Activated T-cell treated with anti-CD3 and anti-CD28 coated beads, Interleukin-2, amount 50 U/mL, for 48 hours (primary cell): ENCODE data around the gene LLPH.
A peak's percentile ranks its signal among the peaks of the same experiment; 100 is the strongest.

Source experiments
- DNase-seq, 2 experiments: peaks; one replicate each; pipeline ENCODE4 v3.0.0-alpha.2; 2020

Gene LLPH

DNA sequence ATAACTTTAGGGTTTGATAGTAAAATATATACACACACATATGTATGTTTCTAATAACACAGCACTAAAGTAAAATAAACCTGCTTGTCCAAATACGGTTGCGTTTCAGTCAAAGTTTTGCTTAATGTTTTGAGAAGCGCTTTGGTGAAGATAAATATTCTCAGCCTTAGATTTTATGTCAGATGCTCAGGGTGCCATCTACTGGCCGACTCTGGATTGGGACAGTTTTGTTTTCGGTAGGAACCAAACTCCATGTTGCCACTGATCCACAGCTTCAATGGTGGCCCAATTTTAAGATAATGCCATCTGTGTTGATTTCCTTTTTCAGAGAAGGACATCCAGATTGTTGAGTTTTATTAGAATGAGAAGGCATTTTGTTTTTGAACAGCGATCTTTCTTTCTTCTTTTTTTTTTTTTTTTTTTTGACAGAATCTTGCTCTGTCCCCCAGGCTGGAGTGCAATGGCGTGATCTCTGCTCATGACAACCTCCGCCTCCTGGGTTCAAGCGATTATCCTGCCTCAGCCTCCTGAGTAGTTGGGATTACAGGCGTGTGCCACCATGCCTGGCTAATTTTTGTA is 43.1 kb downstream of the LLPH start:
- DNase-seq, result peak; percentile 63 to 67

DNA sequence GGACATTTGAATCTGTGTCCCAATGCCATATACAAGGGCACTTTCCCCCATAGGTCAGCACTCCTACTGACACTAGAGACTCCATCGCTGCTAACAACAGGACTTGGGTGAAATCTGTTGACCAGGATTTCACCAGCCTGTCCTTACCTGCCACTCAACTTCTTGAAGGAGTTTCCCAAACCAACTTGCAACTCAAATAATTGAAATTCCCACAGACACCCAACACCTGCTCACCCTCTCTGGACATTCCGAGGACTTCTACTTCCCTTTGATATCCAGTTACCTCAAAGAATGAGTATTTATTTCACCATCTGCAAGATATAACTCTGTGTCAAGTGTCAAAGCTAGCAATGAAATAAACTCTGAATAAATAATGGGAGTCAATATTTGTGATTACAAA is 44.6 kb downstream of the LLPH start:
- DNase-seq, result no peak

DNA sequence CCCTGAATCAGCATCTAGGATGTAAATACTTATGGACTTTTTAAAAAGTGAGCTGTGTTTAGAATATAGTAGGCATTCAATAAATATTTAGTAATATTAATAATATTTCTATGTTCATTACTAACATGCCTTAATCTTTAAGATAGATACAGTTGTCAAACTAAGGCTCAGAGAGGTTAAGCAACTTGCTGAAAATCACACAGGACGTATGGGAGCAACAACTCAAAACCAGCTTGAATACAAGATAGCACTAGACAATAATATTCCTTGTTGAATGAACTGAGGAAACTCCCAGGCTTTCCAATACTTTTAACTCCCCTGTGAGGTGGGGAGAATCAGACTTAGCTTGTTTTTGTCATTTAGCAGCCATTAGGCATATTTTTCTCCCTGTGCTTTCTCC is 45.3 kb downstream of the LLPH start:
- no peak for DNase-seq

DNA sequence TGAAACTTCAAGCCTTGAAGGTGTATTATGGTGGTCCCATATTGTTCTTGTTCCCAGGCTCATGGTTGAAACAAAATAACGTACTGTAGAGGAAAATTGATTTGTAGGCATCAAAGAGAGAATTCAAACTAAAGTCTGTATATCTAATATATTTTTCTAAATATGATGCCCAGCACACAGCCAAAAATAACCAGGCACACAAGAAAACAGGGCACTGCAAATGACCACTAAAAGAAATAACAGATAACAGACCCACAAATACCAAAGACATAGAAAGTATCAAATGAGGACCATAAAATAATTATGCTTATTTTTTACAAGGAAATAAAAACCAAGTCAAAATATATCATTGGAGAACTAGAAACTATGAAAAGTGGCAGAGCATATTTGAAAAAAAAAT is 46.8 kb downstream of the LLPH start:
- DNase-seq, result no peak

DNA sequence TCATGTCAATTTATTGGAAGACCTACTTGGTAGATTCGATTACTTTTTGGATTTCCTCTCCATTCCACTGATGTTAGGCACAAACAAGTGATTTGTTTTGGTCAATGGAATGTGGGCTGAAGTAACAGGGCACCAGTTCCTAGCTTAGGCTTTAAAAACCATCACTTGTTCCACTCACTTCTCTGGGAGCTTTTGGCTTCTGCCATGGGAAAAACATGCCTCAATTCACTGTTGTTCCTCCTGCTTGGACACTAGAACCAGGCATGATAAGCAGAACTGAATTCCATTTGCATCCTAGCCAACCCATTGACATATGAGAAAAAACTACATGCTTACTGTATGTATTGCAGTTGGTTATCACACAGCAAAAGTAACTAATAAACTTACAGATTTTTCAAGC is 47.8 kb downstream of the LLPH start:
- DNase-seq, result no peak

DNA sequence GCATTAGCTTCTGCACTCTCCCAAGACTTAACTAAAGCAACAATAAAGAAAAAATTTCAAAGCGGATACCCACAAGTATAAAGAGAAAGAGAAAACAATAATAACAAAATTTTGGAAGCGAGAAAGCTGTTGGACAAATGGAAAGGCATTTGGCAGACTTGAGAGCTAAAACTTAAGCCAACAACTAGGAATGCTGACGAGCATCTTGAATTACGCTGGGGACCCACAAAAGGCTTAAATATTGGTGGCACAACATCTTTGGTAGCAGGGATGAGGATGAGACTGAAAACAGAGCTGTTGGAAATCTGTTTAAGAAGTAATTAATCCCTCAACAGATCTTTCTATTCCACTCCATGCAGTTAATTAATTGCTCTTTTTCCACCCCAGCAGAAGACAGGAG is 49.8 kb downstream of the LLPH start:
- no peak for DNase-seq

DNA sequence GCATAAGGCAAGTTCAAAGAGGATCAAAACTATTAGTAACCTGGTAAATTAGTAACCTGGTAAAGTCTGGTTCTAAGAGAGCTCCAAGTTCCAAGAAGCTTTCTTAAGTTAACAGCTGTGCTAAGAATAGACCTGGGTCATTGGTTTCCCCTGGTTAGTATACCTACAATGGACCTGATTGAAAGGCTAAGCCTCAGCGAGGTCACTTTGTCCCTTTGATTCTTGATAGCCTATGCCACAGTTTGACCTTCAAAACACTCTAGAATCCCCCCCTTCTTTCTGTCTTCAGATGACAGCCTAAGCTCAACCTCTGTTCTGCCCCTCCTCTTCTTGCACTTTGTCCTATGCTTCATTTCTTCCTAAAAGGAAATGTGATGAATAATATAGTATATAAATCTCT is 53.0 kb downstream of the LLPH start:
- no peak for DNase-seq

DNA sequence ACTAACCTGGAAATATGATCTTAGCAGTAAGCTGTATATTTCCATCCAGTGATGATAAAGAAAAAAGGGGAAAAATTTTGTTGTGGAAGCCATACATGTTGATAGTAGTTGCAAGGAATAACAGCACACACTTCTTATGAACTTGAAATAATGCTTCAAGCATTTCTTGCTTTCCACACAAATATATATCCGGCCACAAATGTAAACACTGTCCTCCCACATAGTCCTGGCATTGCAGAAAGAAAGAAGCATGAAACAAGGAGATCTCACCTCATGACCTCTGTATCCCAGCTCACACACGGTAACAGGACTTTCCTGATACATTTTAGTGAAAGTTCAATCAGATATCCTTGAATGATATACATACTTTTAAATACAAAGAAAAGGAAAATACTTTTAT is 56.0 kb downstream of the LLPH start:
- DNase-seq, result no peak

DNA sequence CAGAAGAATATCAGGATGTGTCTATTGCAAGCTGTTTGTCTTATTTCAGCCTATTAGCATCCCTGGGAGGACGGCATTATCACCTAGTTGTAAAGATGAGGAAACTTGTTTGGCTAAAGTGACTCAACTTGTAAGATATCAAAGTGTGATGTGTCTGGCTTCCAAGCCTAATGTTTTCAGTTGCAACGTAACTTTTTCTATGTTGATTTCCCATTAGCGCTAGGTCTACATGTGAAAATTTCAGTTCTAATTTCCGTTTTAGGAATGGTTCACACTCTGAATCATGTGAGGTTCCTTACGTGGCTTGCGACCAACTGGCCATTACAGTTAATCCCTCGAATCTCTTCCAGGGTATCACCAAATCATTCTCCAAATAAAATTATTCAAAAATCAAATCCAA is 58.0 kb downstream of the LLPH start:
- no peak for DNase-seq

DNA sequence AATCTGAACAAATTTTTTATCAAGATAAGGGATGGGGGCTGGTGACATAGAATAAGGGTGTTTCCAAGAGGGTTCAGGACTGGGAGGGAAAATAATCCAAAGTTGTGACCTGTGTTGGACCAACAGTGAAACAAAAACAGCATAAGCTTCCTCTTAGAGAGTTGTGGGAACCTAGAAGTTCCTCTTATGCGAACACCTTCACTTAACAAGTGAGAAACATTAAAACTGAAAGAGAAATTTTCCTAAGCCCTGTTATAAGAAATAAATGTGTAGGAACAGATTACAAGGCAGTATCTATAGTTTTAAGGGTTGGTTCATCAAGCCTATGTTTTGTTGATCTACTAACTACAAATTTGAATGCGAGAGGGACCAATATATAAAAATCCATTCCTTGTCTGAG is 58.4 kb downstream of the LLPH start:
- DNase-seq, result no peak

DNA sequence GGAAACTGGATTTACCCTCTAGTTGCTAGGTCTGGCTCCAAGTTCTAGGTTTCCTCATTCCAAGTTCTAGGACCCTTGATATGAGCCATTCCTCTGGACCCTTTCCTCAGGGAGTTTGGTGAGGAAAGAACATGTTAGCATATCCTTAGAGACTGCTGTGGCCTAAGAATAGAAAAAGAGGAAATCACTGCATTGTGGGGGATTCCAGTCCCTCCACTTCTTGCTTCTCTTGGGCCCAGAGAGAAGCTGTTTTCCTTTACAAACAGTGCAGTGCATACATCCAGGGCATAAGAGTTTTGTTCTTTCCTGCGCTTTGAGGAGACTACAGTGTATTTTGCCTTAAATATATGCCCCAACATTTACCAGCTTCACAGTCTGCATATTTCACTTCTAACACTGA is 59.0 kb downstream of the LLPH start:
- DNase-seq, result no peak

DNA sequence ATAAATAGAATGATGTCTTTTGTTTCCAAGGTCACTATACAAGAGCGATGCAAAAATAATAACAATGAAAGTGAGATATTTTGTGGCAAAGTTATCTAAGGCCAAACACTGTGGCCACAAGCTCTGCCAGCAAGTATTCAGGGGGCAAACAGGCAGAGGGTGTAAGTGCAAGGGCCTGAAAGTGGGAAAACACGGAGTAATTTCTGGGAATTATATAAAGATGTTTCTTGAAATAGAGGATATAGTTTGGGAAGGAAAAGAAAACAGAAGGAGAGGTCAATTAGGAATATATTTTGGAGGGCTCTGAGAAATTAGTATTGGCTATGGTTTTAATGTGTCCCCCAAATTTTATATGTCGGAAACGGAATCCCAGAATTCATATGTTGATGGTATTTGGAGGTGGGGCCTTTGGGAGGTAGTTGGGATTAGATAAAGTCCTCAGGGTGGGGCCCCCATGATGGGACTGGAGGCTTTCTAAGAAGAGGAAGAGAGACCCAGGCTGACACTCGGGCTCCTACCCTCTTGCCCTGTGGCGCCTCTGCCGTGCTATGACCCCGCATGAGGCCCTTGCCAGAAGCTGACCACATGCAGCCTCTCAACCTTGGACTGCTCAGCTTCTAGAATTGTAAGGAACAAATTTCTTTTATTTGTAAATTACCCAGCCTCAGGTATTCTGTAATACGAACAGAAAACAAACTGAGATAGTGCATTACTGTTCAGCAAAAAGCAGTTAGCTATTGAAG is 60.0 kb downstream of the LLPH start:
- no peak for DNase-seq

DNA sequence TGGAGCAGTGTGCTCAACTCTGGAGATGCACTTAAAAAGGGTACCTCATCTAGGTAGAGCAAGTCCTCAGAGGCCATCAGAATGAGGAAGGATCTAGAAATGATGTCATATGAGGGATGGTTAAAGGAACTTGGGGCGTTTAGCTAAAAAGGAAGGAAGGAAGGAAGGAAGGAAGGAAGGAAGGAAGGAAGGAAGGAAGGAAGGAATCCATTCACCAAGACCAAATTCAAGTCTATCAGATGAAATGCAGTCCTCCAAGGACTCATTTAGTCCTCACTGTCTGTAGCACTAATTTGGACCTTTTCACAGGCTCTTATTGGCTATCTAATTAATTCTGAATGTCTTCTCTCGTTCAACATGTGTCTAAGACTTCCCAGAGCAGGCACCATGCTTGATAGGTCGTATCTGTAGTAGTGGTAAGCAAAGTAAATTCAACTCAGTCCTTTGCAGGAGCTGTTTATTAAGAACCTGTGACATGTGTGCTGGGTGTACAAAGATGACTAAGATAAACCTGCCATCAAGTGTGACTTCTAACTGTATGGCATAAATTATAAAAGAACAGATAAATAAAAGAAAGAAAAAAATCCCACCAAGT is 63.5 kb downstream of the LLPH start:
- DNase-seq, result no peak
